NCI-H1417 (cell line): Measurements from ENCODE around the gene TPO.
"Not testable (repeated sequence)": the region's sequence is repeated elsewhere in the genome, so short reads cannot be mapped to it uniquely, and the experiment has no call there.

Experiments
- DNase-seq, 3 experiments: peaks; one replicate each; lab custom pipeline; 2025; lab: John Stamatoyannopoulos, UW

The TPO gene

GRCh38 chr2:1405967-1406366 lies 7.3 kb upstream of the TPO start:
- peak in 1 of 3 experiments; percentile 26 for DNase-seq

- DNase-seq = peak in 1 of 3 experiments; percentile 21
Observed at GRCh38 chr2:1406434-1406833, 6.8 kb upstream of the TPO start.

- DNase-seq = peak in 1 of 3 experiments; percentile 46
Observed at GRCh38 chr2:1407950-1408675, 5.2 kb upstream of the TPO start.

- no peak for DNase-seq
Observed at GRCh38 chr2:1414121-1414520, 858 bp downstream of the TPO start.

- not testable (repeated sequence) for DNase-seq
Observed at GRCh38 chr2:1414901-1415300, 1.6 kb downstream of the TPO start.

- no peak for DNase-seq
Observed at GRCh38 chr2:1415501-1415900, 2.2 kb downstream of the TPO start.

GRCh38 chr2:1418566-1418965 lies 5.3 kb downstream of the TPO start:
- DNase-seq = no peak

- DNase-seq = peak in 1 of 3 experiments; percentile 78
Observed at GRCh38 chr2:1420746-1421480, 7.7 kb downstream of the TPO start.

GRCh38 chr2:1421731-1422130 lies 8.5 kb downstream of the TPO start:
- peak in 1 of 3 experiments; percentile 83 for DNase-seq

GRCh38 chr2:1422131-1422530 lies 8.9 kb downstream of the TPO start:
- DNase-seq = no peak

- no peak for DNase-seq
Observed at GRCh38 chr2:1422716-1423285, 9.5 kb downstream of the TPO start.

GRCh38 chr2:1427086-1427485 lies 13.8 kb downstream of the TPO start:
- DNase-seq = no peak

- no peak for DNase-seq
Observed at GRCh38 chr2:1429895-1430294, 16.6 kb downstream of the TPO start.

- no peak for DNase-seq
Observed at GRCh38 chr2:1430491-1430890, 17.2 kb downstream of the TPO start.

- DNase-seq = no peak
Observed at GRCh38 chr2:1431886-1432400, 18.7 kb downstream of the TPO start.

- DNase-seq = no peak
Observed at GRCh38 chr2:1432726-1433125, 19.5 kb downstream of the TPO start.

GRCh38 chr2:1436369-1436768 lies 23.1 kb downstream of the TPO start:
- no peak for DNase-seq

GRCh38 chr2:1437101-1437500 lies 23.8 kb downstream of the TPO start:
- DNase-seq = no peak

- DNase-seq = no peak
Observed at GRCh38 chr2:1437537-1437936, 24.3 kb downstream of the TPO start.

- DNase-seq = no peak
Observed at GRCh38 chr2:1438972-1439371, 25.7 kb downstream of the TPO start.

GRCh38 chr2:1440581-1440980 lies 27.3 kb downstream of the TPO start:
- DNase-seq = no peak

- DNase-seq = no peak
Observed at GRCh38 chr2:1446301-1446700, 33.0 kb downstream of the TPO start.

GRCh38 chr2:1448009-1448408 lies 34.7 kb downstream of the TPO start:
- no peak for DNase-seq
